Neutrophil (primary cell): ENCODE measurements around the gene YIPF5.

Source experiments
- H3K27ac ChIP-seq: fragments of 200-600 bp; sonication (generic); 2 replicates; pipeline ENCODE4 v1.5.1; 2016; ENCODE audit warnings: mild to moderate bottlenecking, moderate library complexity
- H3K27me3 ChIP-seq: fragments of 200-600 bp; sonication (generic); 2 replicates; pipeline ENCODE4 v1.6.0; 2016; ENCODE audit warnings: mild to moderate bottlenecking
- H3K36me3 ChIP-seq: fragments of 200-600 bp; sonication (generic); 2 replicates; pipeline ENCODE4 v1.5.1; 2017
- H3K4me1 ChIP-seq, 2 experiments: fragments of 200-600 bp in 1 of 2; sonication (generic) in 1 of 2; 1 replicate in 1 of 2; 2 replicates in 1 of 2; pipeline versions ENCODE4 v1.5.1 to v1.6.1; 2013 to 2016; ENCODE audit warnings: low read depth in 1 of 2, low read length in 1 of 2, mild to moderate bottlenecking in 1 of 2, moderate library complexity in 1 of 2; ENCODE audit not compliant: control insufficient read depth in 1 of 2, insufficient read depth in 1 of 2
- H3K4me3 ChIP-seq, 2 experiments: fragments of 200-600 bp in 1 of 2; sonication (generic) in 1 of 2; 1 replicate in 1 of 2; 2 replicates in 1 of 2; pipeline ENCODE4 v1.5.1; 2013 to 2016; ENCODE audit warnings: low read depth in 1 of 2, low read length in 1 of 2, mild to moderate bottlenecking in 1 of 2, moderate library complexity in 1 of 2
- H3K9me3 ChIP-seq: fragments of 200-600 bp; sonication (generic); 2 replicates; pipeline ENCODE4 v1.5.1; 2016
- TF ChIP-seq, protein P1 (sequence below): fragments of 200-600 bp; sonication (generic); IDR thresholded peaks from 2 replicates; pipeline ENCODE4 v1.5.1; 2016; ENCODE audit warnings: antibody characterized with exemption

YIPF5 gene

GRCh38 chr5:144170276-144171024, at the start of gene YIPF5, which contains the start of gene KCTD16:
Gene YIPF5 (minus strand): TSS chr5:144170659. CDS start chr5:144169955, 704 bp downstream.
Gene KCTD16 (plus strand): TSS chr5:144170873.
- Histone ChIP-seq H3K4me3 (peak within 1 kb of the TSS; percentile 79 to 86), H3K27ac (peak within 1 kb of the TSS; percentile 80)
- TF ChIP-seq, protein P1, sequence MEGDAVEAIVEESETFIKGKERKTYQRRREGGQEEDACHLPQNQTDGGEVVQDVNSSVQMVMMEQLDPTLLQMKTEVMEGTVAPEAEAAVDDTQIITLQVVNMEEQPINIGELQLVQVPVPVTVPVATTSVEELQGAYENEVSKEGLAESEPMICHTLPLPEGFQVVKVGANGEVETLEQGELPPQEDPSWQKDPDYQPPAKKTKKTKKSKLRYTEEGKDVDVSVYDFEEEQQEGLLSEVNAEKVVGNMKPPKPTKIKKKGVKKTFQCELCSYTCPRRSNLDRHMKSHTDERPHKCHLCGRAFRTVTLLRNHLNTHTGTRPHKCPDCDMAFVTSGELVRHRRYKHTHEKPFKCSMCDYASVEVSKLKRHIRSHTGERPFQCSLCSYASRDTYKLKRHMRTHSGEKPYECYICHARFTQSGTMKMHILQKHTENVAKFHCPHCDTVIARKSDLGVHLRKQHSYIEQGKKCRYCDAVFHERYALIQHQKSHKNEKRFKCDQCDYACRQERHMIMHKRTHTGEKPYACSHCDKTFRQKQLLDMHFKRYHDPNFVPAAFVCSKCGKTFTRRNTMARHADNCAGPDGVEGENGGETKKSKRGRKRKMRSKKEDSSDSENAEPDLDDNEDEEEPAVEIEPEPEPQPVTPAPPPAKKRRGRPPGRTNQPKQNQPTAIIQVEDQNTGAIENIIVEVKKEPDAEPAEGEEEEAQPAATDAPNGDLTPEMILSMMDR, result no peak

GRCh38 chr5:144219869-144220268, 49.4 kb upstream of the YIPF5 start:
- Histone ChIP-seq H3K36me3 (no peaks in the 10 kb centered on the region), H3K4me1 (no peaks in the 10 kb centered on the region), H3K27me3 (no peaks in the 10 kb centered on the region), H3K9me3 (no peaks in the 10 kb centered on the region), H3K27ac (no peak overlapping the region), H3K4me3 (no peak overlapping the region)
- TF ChIP-seq, protein P1, result no peak

More at GRCh38 chr5:144170276-144171024, at the start of gene YIPF5, which contains the start of gene KCTD16:
- Histone ChIP-seq H3K9me3 (no peaks in the 10 kb centered on the region), H3K27me3 (peaks cover 42% of the 10 kb centered on the region), H3K4me1 (peaks cover 15 to 16% of the 10 kb centered on the region in 2 experiments), H3K36me3 (peaks cover 18% of the 10 kb centered on the region)

- no peaks in the 10 kb centered on the region for H3K9me3 ChIP-seq
- H3K27me3 ChIP-seq, result peaks cover 75% of the 10 kb centered on the region
- H3K27ac ChIP-seq, result no peak overlapping the region
- H3K4me1 ChIP-seq, result no peaks in the 10 kb centered on the region
- TF ChIP-seq, protein P1, result no peak
- no peaks in the 10 kb centered on the region for H3K36me3 ChIP-seq
- no peak overlapping the region for H3K4me3 ChIP-seq
Measured at GRCh38 chr5:144210655-144211054, 40.2 kb upstream of the YIPF5 start.

GRCh38 chr5:144209361-144209760, 38.9 kb upstream of the YIPF5 start:
- no peaks in the 10 kb centered on the region for H3K4me1 ChIP-seq
- no peak overlapping the region for H3K27ac ChIP-seq
- no peaks in the 10 kb centered on the region for H3K9me3 ChIP-seq
- TF ChIP-seq, protein P1, result no peak
- no peak overlapping the region for H3K4me3 ChIP-seq
- peaks cover 85% of the 10 kb centered on the region for H3K27me3 ChIP-seq
- H3K36me3 ChIP-seq, result no peaks in the 10 kb centered on the region

- TF ChIP-seq, protein P1, result no peak
- Histone ChIP-seq H3K27ac (no peak overlapping the region), H3K27me3 (peaks cover 85% of the 10 kb centered on the region), H3K9me3 (no peaks in the 10 kb centered on the region), H3K4me3 (no peak overlapping the region), H3K4me1 (no peaks in the 10 kb centered on the region), H3K36me3 (no peaks in the 10 kb centered on the region)
Measured at GRCh38 chr5:144207875-144208444, 37.5 kb upstream of the YIPF5 start.
